Measurements from ENCODE around the gene MTF2. TPM values are rescaled to one million over a fixed set of nuclear protein-coding genes. Genes with fewer than 3 reads are reported as not detected.

Gene MTF2
- total and polyA plus RNA-seq, 9 of the 15 experiments (the other 6 are each of a cell fraction or from before 2014, with no cell fraction given), result 29.3 to 124 (median 57.7) TPM

DNA sequence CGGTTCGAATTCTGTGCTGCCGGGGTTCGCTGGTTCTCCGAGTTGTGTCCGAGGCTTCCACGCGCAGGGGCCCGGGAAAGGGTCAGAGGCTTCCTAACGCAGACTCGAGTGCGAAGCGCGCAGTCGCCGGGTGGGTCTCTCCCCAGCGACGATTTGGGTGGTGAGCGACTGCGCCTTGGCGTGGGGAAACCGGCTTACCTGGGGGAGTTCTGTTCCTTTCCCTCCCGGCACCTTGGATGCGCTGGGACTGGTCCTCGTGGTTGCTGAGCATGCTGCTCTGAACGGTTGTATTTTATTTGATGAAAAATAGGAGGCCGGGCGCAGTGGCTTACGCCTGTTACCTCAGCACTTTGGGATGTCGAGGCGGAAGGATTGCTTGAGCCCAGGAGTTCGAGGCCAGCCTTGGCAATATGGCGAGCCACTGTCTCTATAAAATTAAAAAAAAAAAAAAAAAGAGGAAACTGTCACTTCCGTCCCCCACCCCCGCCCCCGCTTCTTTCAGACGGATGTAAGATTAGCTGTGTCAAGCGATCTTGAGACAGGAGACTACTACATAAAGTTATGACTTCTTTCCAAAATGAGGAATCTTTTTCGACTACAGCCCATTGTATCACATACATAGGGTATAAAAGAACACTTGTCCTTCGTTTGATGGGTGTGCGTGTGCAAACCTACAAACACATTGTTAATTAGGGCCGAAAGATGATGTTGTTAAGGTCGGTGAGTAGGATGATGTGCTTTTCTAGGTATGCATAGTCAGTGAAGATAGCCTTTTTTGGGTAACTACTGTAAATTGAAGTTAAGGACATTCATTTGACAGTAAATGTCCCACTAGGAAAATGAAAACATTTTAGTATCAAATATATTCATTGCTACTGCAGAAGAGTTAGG is 101.9 kb downstream of the MTF2 start, which contains the start of gene CCDC18 (continued):
- TF ChIP-seq, protein P1, sequence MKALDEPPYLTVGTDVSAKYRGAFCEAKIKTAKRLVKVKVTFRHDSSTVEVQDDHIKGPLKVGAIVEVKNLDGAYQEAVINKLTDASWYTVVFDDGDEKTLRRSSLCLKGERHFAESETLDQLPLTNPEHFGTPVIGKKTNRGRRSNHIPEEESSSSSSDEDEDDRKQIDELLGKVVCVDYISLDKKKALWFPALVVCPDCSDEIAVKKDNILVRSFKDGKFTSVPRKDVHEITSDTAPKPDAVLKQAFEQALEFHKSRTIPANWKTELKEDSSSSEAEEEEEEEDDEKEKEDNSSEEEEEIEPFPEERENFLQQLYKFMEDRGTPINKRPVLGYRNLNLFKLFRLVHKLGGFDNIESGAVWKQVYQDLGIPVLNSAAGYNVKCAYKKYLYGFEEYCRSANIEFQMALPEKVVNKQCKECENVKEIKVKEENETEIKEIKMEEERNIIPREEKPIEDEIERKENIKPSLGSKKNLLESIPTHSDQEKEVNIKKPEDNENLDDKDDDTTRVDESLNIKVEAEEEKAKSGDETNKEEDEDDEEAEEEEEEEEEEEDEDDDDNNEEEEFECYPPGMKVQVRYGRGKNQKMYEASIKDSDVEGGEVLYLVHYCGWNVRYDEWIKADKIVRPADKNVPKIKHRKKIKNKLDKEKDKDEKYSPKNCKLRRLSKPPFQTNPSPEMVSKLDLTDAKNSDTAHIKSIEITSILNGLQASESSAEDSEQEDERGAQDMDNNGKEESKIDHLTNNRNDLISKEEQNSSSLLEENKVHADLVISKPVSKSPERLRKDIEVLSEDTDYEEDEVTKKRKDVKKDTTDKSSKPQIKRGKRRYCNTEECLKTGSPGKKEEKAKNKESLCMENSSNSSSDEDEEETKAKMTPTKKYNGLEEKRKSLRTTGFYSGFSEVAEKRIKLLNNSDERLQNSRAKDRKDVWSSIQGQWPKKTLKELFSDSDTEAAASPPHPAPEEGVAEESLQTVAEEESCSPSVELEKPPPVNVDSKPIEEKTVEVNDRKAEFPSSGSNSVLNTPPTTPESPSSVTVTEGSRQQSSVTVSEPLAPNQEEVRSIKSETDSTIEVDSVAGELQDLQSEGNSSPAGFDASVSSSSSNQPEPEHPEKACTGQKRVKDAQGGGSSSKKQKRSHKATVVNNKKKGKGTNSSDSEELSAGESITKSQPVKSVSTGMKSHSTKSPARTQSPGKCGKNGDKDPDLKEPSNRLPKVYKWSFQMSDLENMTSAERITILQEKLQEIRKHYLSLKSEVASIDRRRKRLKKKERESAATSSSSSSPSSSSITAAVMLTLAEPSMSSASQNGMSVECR (CRISPR knock-in tag; IDR thresholded peaks at IDR 0.05), result peak; percentile 71; the same call in 1 of the 2 replicates
- TF ChIP-seq RBM39 (optimal IDR thresholded peaks at IDR 0.05; ENCODE audit: low read depth, low read length) (no peak), ZNF184 (CRISPR knock-in tag; IDR thresholded peaks at IDR 0.05) (no peak), CCNT2 (IDR thresholded peaks at IDR 0.05; ENCODE audit: borderline replicate concordance, extremely low read depth, insufficient read length, low read depth, low read length) (peak; percentile 7), TAL1 (IDR thresholded peaks at IDR 0.05) (no peak), ZNF436 (CRISPR knock-in tag; IDR thresholded peaks at IDR 0.05) (no peak), ATF1 (CRISPR knock-in tag; IDR thresholded peaks at IDR 0.05) (no peak), ATF1 (tag; IDR thresholded peaks at IDR 0.05) (peak; percentile 79)
- TF ChIP-seq, protein P2, sequence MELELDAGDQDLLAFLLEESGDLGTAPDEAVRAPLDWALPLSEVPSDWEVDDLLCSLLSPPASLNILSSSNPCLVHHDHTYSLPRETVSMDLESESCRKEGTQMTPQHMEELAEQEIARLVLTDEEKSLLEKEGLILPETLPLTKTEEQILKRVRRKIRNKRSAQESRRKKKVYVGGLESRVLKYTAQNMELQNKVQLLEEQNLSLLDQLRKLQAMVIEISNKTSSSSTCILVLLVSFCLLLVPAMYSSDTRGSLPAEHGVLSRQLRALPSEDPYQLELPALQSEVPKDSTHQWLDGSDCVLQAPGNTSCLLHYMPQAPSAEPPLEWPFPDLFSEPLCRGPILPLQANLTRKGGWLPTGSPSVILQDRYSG (tag; conservative IDR thresholded peaks at IDR 0.05; ENCODE audit: low read depth), result no peak
- TF ChIP-seq, protein P3, sequence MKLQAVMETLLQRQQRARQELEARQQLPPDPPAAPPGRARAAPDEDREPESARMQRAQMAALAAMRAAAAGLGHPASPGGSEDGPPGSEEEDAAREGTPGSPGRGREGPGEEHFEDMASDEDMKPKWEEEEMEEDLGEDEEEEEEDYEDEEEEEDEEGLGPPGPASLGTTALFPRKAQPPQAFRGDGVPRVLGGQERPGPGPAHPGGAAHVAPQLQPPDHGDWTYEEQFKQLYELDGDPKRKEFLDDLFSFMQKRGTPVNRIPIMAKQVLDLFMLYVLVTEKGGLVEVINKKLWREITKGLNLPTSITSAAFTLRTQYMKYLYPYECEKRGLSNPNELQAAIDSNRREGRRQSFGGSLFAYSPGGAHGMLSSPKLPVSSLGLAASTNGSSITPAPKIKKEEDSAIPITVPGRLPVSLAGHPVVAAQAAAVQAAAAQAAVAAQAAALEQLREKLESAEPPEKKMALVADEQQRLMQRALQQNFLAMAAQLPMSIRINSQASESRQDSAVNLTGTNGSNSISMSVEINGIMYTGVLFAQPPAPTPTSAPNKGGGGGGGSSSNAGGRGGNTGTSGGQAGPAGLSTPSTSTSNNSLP (IDR thresholded peaks at IDR 0.05; ENCODE audit: borderline replicate concordance, low read depth, low read length), result 0 out of 2 replicates have a peak, but pooled peaks have one; percentile 32

All from K562 (cell line).